ENCODE measurements around the gene DRC3. TPM values are rescaled to one million over a fixed set of nuclear protein-coding genes. Genes with fewer than 3 reads are reported as not detected.

DRC3 gene
- total and polyA plus RNA-seq, 2 donors (not counting 3 experiments of a cell fraction or from before 2014, with no cell fraction given) = 1.6 to 2.9 TPM

- Histone ChIP-seq H3K9me3 (replicated peaks; ENCODE audit: control insufficient read depth, insufficient read depth, low read length) (no peaks in the 10 kb centered on the region), H4K20me1 (replicated peaks; ENCODE audit: control insufficient read depth, extremely low read depth, insufficient read depth, low read length) (no peaks in the 10 kb centered on the region), H3K9ac (replicated peaks; ENCODE audit: extremely low read depth, insufficient read depth, low read length) (no peak overlapping the region), H3K36me3 (ENCODE audit: control insufficient read depth in 2 of 2, extremely low read depth in 1 of 2, insufficient read depth in 2 of 2, low read length in 2 of 2) (no peaks in the 10 kb centered on the region), H3K9me1 (replicated peaks; ENCODE audit: control insufficient read depth, extremely low read depth, insufficient read depth, low read length) (no peaks in the 10 kb centered on the region), H3K27ac (ENCODE audit: insufficient read depth, low read depth, low read length) (no peak overlapping the region), H3K4me2 (ENCODE audit: insufficient read depth, low read length) (no peak overlapping the region), H3K4me1 (ENCODE audit: control insufficient read depth, extremely low read depth, insufficient read depth, low read length) (peaks cover 7% of the 10 kb centered on the region), H3K4me3 (replicated peaks in 1 of 3; ENCODE audit: insufficient read depth in 1 of 3, low read depth in 1 of 3, low read length in 3 of 3) (no peak overlapping the region), H2AFZ (ENCODE audit: low read depth, low read length) (no peak overlapping the region), H3K79me2 (ENCODE audit: control insufficient read depth, insufficient read depth, low read length) (no peaks in the 10 kb centered on the region), H3K27me3 (ENCODE audit: control insufficient read depth in 2 of 2, insufficient read depth in 2 of 2, low read length in 2 of 2) (no peaks in the 10 kb centered on the region)
- DNase-seq (ENCODE audit: low read depth, low spot score) (no peak), FAIRE-seq (no peak)
- intact Hi-C loops (cut with micrococcal nuclease) = no loop called here
- CTCF ChIA-PET = interaction anchor here (1.2 to 1.7 kb wide), 2 partner anchors 9 to 14 kb away, joined by 5 read pairs; no protein-coding TSS in a partner anchor
- POLR2A ChIA-PET = no interaction called here
- TF ChIP-seq MAX (IDR thresholded peaks at IDR 0.05; ENCODE audit: insufficient read depth, insufficient read length) (no peak), FOS (IDR thresholded peaks at IDR 0.05; ENCODE audit: borderline replicate concordance, insufficient read depth, low read length) (no peak), JUN (IDR thresholded peaks at IDR 0.05; ENCODE audit: borderline replicate concordance, insufficient read depth, insufficient read length, low read depth) (no peak), GATA2 (IDR thresholded peaks at IDR 0.05; ENCODE audit: insufficient read depth, insufficient read length, low read depth, low read length) (no peak), CTCF (IDR thresholded peaks at IDR 0.05; ENCODE audit: extremely low read depth in 1 of 2, insufficient read depth in 1 of 2, low read depth in 1 of 2, low read length in 2 of 2) (no peak), POLR2AphosphoS5 (IDR thresholded peaks at IDR 0.05; ENCODE audit: insufficient read depth, low read depth, low read length) (no peak), EZH2 (IDR thresholded peaks at IDR 0.05; ENCODE audit: borderline replicate concordance, low read depth, low read length, severe bottlenecking) (no peak), POLR2A (IDR thresholded peaks at IDR 0.05; ENCODE audit: low read depth, low read length) (no peak), MYC (IDR thresholded peaks at IDR 0.05; ENCODE audit: low read depth, low read length) (no peak)
- dilution Hi-C loops (cut with MboI; ENCODE audit: extremely low pct_ligation_motif_present, low sequenced_read_pairs) = no loop called here
- no TSS peak for BruUV-seq (replicated peaks)
Observed at GRCh38 chr17:17930674-17931073, 42.0 kb upstream of the DRC3 start.
